Heart left ventricle (tissue), 16 donors: ENCODE data around the gene CFTR. TPM values are rescaled to one million over a fixed set of nuclear protein-coding genes. Genes with fewer than 3 reads are reported as not detected.

ENCODE experiments used
- ATAC-seq, 4 donors: fragments of 200-7000 bp; cut with Tn5 transposase; one replicate each; pipeline ENCODE4 v1.9.1; 2020 to 2022; ENCODE audit warnings: moderate library complexity in 4 of 4, mild to moderate bottlenecking in 3 of 4, moderate number of reproducible peaks in 1 of 4
- DNase-seq, 5 donors: peaks; one replicate each; pipeline ENCODE4 v3.0.0-alpha.2; 2020
- H3K27ac ChIP-seq, 12 donors: fragments of 200-600 bp; sonication (generic) in 4 of 12; one replicate each; pipeline versions ENCODE4 v1.5.0 to v1.8.0; 2016 to 2022; ENCODE audit warnings: mild to moderate bottlenecking in 2 of 12
- H3K27me3 ChIP-seq, 9 donors: fragments of 200-600 bp; sonication (generic) in 2 of 9; one replicate each; pipeline versions ENCODE4 v1.5.1 to v1.8.0; 2016 to 2022; ENCODE audit warnings: mild to moderate bottlenecking in 3 of 9
- H3K36me3 ChIP-seq, 9 donors: fragments of 200-600 bp; sonication (generic) in 2 of 9; one replicate each; pipeline versions ENCODE4 v1.5.0 to v1.8.0; 2018 to 2022; ENCODE audit warnings: mild to moderate bottlenecking in 2 of 9
- H3K4me1 ChIP-seq, 12 donors: fragments of 200-600 bp; sonication (generic) in 4 of 12; one replicate each; pipeline versions ENCODE4 v1.5.0 to v1.8.0; 2016 to 2022; ENCODE audit warnings: mild to moderate bottlenecking in 3 of 12
- H3K4me3 ChIP-seq, 12 donors: fragments of 200-600 bp; sonication (generic) in 4 of 12; one replicate each; pipeline versions ENCODE4 v1.5.0 to v1.8.0; 2017 to 2022; ENCODE audit warnings: mild to moderate bottlenecking in 9 of 12, moderate library complexity in 4 of 12
- H3K9me3 ChIP-seq, 12 donors: fragments of 200-600 bp; sonication (generic) in 4 of 12; one replicate each; pipeline versions ENCODE4 v1.5.0 to v1.8.0; 2016 to 2022; ENCODE audit warnings: mild to moderate bottlenecking in 1 of 12
- CTCF ChIP-seq, 12 donors: fragments of 200-600 bp; sonication (generic) in 4 of 12; IDR thresholded peaks; one replicate each; pipeline versions ENCODE4 v1.5.0 to v1.8.0; 2018 to 2022; ENCODE audit warnings: antibody characterized with exemption in 12 of 12, mild to moderate bottlenecking in 5 of 12
- POLR2A ChIP-seq, 2 donors: fragments of 450-650 bp; IDR thresholded peaks; one replicate each; pipeline ENCODE4 v1.6.1; 2017; ENCODE audit warnings: antibody characterized with exemption in 2 of 2, mild to moderate bottlenecking in 2 of 2, moderate library complexity in 2 of 2
- WGBS, 4 donors: extraction: QIAGEN DNeasy Blood & Tissue Kit in 2 of 4; methylation state at CpG; one replicate each; pipeline versions ENCODE4 v1.1.5 to v1.1.7; 2013 to 2018; 5-methylcytosine and 5-hydroxymethylcytosine counted together
- intact Hi-C, 10 donors: fragments of 100-400 bp; cut with DNase I; formaldehyde crosslinking; loops; one replicate each; pipeline versions ENCODE4 v1.11.1 to v1.14.2; 2022
- polyA plus RNA-seq, 2 donors: library from polyadenylated mRNA; stranded (reverse); fragments of 200-250 nt; gene quantifications; one replicate each; pipeline ENCODE4 v1.2.3, GENCODE V29; 2013
- total RNA-seq, 9 donors: library from RNA; depleted of rRNA in 2 of 9; stranded (reverse); fragments of >200 nt in 2 of 9; fragmentation: NEBNext Ultra II Directional in 3 of 9; extraction: Animal tissue kit (Norgen Biotek cat#: 25700) in 3 of 9; gene quantifications; one replicate each; pipeline versions ENCODE4 v1.1.0 to v1.2.4, GENCODE V29; 2016 to 2023
- donor health status: ischemic (EF 13 %, LVEDD 7.1; RV severe dilation, severe dysfunction).
- donor health status: healthy with polysubstance abuse.
- donor health status: DM: no; HTN: yes; CAD: no.
- donor health status: DM: no; HTN: no; CAD: no.
- donor health status: ischemic (EF 25% LVEDD 6.9; RV normal size, moderate dysfunction).
- donor health status: ischemic (EF 25% LVEDD 5.7; RV mildly dilated, moderate dysfunction).
- donor health status: healthy.
- donor health status: DM: yes; HTN: yes; CAD: no.
- donor health status: ischemic (EF 35%, LVEDD 5.7; RV mildly dilated, moderate dysfunction).
- donor health status: nonischemic (EF 11% LVEDD 7.7; RV severe dilation, severe dysfunction).
- donor health status: DM: yes; HTN: yes; CAD: no.
- donor health status: PGD.
- donor health status: ischemic (EF 29% LVEDD 5.4; RV normal size, mild dysfunction).
- donor health status: nonischemic (EF 23%, LVEDD 6.1; RV moderate dilation, normal function).

The CFTR gene
- total and polyA plus RNA-seq, 11 donors, result 0.04 to 1.3 (median 0.25) TPM

GRCh38 chr7:117610396-117610795, 130.6 kb downstream of the CFTR start:
- no peak overlapping the region for H3K27ac ChIP-seq
- H3K4me1 ChIP-seq, result no peaks in the 10 kb centered on the region
- no peak overlapping the region for H3K4me3 ChIP-seq
- H3K9me3 ChIP-seq, result no peaks in the 10 kb centered on the region
- DNase-seq, result no peak
- 91 to 97% (median 93%) methylated on average over 2 of the region's 2 CpGs for WGBS, 4 donors
- TF ChIP-seq CTCF (IDR thresholded peaks at IDR 0.05) (no peak), POLR2A (IDR thresholded peaks at IDR 0.05) (no peak)
- intact Hi-C loops, result no loop called here
- H3K36me3 ChIP-seq, result no peaks in the 10 kb centered on the region
- no peaks in the 10 kb centered on the region for H3K27me3 ChIP-seq
- ATAC-seq, result no peak

GRCh38 chr7:117612637-117613036, 132.8 kb downstream of the CFTR start:
- Histone ChIP-seq H3K27me3 (no peaks in the 10 kb centered on the region), H3K4me1 (no peaks in the 10 kb centered on the region), H3K4me3 (no peak overlapping the region), H3K36me3 (no peaks in the 10 kb centered on the region), H3K27ac (no peak overlapping the region), H3K9me3 (no peaks in the 10 kb centered on the region)
- no peak for DNase-seq
- TF ChIP-seq POLR2A (IDR thresholded peaks at IDR 0.05), result no peak
- no peak for TF ChIP-seq CTCF (IDR thresholded peaks at IDR 0.05)
- intact Hi-C loops, result no loop called here
- ATAC-seq, result no peak
- 81 to 91% (median 85%) methylated on average over 3 of the region's 3 CpGs for whole genome bisulfite sequencing, 4 donors

GRCh38 chr7:117616694-117617093, 136.9 kb downstream of the CFTR start:
- intact Hi-C loops, result no loop called here
- H3K4me3 ChIP-seq, result no peak overlapping the region
- no peak for TF ChIP-seq POLR2A (IDR thresholded peaks at IDR 0.05)
- no peak for TF ChIP-seq CTCF (IDR thresholded peaks at IDR 0.05)
- DNase-seq (no peak), ATAC-seq (no peak)
- no peaks in the 10 kb centered on the region for H3K27me3 ChIP-seq
- no peaks in the 10 kb centered on the region for H3K9me3 ChIP-seq
- H3K27ac ChIP-seq, result no peak overlapping the region
- WGBS, 4 donors, result 45 to 64% (median 54%) methylated on average over 1 of the region's 1 CpG
- no peaks in the 10 kb centered on the region for H3K36me3 ChIP-seq
- no peaks in the 10 kb centered on the region for H3K4me1 ChIP-seq

GRCh38 chr7:117619681-117620080, 139.9 kb downstream of the CFTR start:
- Histone ChIP-seq H3K4me3 (no peak overlapping the region), H3K27ac (no peak overlapping the region), H3K4me1 (no peaks in the 10 kb centered on the region), H3K36me3 (no peaks in the 10 kb centered on the region), H3K27me3 (no peaks in the 10 kb centered on the region), H3K9me3 (no peaks in the 10 kb centered on the region)
- no peak for DNase-seq
- intact Hi-C loops, result no loop called here
- ATAC-seq, result no peak
- TF ChIP-seq POLR2A (IDR thresholded peaks at IDR 0.05), result no peak
- no peak for TF ChIP-seq CTCF (IDR thresholded peaks at IDR 0.05)
